Spleen (tissue), 7 donors: ENCODE measurements around the gene PRR23A.

ENCODE experiments used
- CTCF ChIP-seq, 11 experiments: fragments of 200-600 bp in 7 of 11; fragments of 450-650 bp in 4 of 11; sonication (generic) in 4 of 11; IDR thresholded peaks in 8 of 11; conservative IDR thresholded peaks in 3 of 11; 1 replicate in 7 of 11; 2 replicates in 4 of 11; pipeline versions ENCODE4 v1.4.0 to v1.8.0; 2016 to 2021; ENCODE audit warnings: antibody characterized with exemption in 11 of 11, inconsistent platforms in 4 of 11, mild to moderate bottlenecking in 1 of 11
- POLR2AphosphoS5 ChIP-seq, 3 donors: sonication (generic); formaldehyde crosslinking; IDR thresholded peaks; one replicate each; pipeline ENCODE4 v1.5.1; 2017; ENCODE audit warnings: antibody characterized with exemption in 3 of 3
- donor health status: DM: no; HTN: no; CAD: no; lungs with moderate emphysema.
- donor health status: DM: no; HTN: no; CAD: no.
- donor health status: DM: no; HTN: no; CAD: no.

- TF ChIP-seq CTCF (IDR thresholded peaks at IDR 0.05 in 8 of 11, conservative IDR thresholded peaks at IDR 0.05 in 3 of 11) (no peak), POLR2AphosphoS5 (IDR thresholded peaks at IDR 0.05) (no peak)
These were observed 18.9 kb upstream of the PRR23A start for GRCh38 chr3:139024968-139025367.
